H1 (cell line): ENCODE data around the gene SLC41A1. TPM values are rescaled to one million over a fixed set of nuclear protein-coding genes. Genes with fewer than 3 reads are reported as not detected.

Source experiments
- CTCF ChIA-PET: fragments of 300-600 bp; sonication (Branson Sonifier 250); formaldehyde crosslinking; loops from one replicate; lab custom pipeline; 2021; ENCODE audit not compliant: partially characterized antibody; lab: Charles Lee
- POLR2A ChIA-PET: fragments of 300-600 bp; sonication (Branson Sonifier 250); formaldehyde crosslinking; loops from one replicate; lab custom pipeline; 2021; ENCODE audit warnings: inconsistent platforms; ENCODE audit not compliant: partially characterized antibody; lab: Charles Lee
- DNase-seq, 2 experiments: peaks; one replicate each; pipeline versions ENCODE4 v3.0.0 to v3.0.0-alpha.2; 2010 to 2022; ENCODE audit warnings: low spot score in 2 of 2, low read depth in 1 of 2, mixed read lengths in 1 of 2
- FAIRE-seq: peaks from 2 replicates; lab custom pipeline; 2011; peaks lifted over from hg19 to GRCh38; lab: Jason Lieb, UNC
- H2AFZ ChIP-seq: 2 replicates; pipeline ENCODE4 v1.8.1; 2012; ENCODE audit warnings: low read length, inconsistent platforms
- H2AK5ac ChIP-seq: 2 replicates; pipeline ENCODE4 v1.6.1; 2013; ENCODE audit warnings: low read depth, low read length
- H2BK120ac ChIP-seq: replicated peaks from 2 replicates; pipeline ENCODE3; 2013; ENCODE audit warnings: low read depth, low read length, inconsistent platforms
- H2BK12ac ChIP-seq: 2 replicates; pipeline ENCODE4 v1.6.1; 2013; ENCODE audit warnings: low read depth, low read length
- H2BK15ac ChIP-seq: 2 replicates; pipeline ENCODE4 v1.6.1; 2013; ENCODE audit warnings: low read length
- H2BK20ac ChIP-seq: 2 replicates; pipeline ENCODE4 v1.6.1; 2013; ENCODE audit warnings: low read length
- H2BK5ac ChIP-seq: 2 replicates; pipeline ENCODE4 v1.6.1; 2013; ENCODE audit warnings: low read depth, low read length
- H3K14ac ChIP-seq: 2 replicates; pipeline ENCODE4 v1.6.1; 2013; ENCODE audit warnings: inconsistent platforms; ENCODE audit not compliant: insufficient read length
- H3K18ac ChIP-seq: 2 replicates; pipeline ENCODE4 v1.6.1; 2013; ENCODE audit warnings: low read length; ENCODE audit errors: extremely low read depth
- H3K23ac ChIP-seq: 2 replicates; pipeline ENCODE4 v1.6.1; 2013; ENCODE audit warnings: inconsistent platforms; ENCODE audit not compliant: insufficient read length
- H3K23me2 ChIP-seq: 2 replicates; pipeline ENCODE4 v1.6.1; 2013; ENCODE audit warnings: low read depth, low read length
- H3K27ac ChIP-seq: 2 replicates; pipeline ENCODE4 v1.6.1; 2011; ENCODE audit warnings: low read depth, low read length, inconsistent platforms
- H3K27me3 ChIP-seq, 4 experiments: replicated peaks in 1 of 4; 1 replicate in 1 of 4; 2 replicates in 3 of 4; pipeline versions ENCODE4 v1.6.1 to v1.8.1; 2011 to 2013; ENCODE audit warnings: low read length in 3 of 4, mild to moderate bottlenecking in 3 of 4, inconsistent platforms in 2 of 4, mixed read lengths in 2 of 4, moderate library complexity in 1 of 4; ENCODE audit not compliant: control insufficient read depth in 3 of 4, insufficient read depth in 3 of 4; ENCODE audit errors: extremely low read depth in 1 of 4
- H3K36me3 ChIP-seq, 4 experiments: 2 replicates each; pipeline versions ENCODE4 v1.6.1 to v1.8.1; 2011 to 2013; ENCODE audit warnings: mild to moderate bottlenecking in 4 of 4, low read length in 3 of 4, moderate library complexity in 2 of 4, control low read depth in 1 of 4, inconsistent platforms in 1 of 4; ENCODE audit not compliant: insufficient read depth in 4 of 4, control insufficient read depth in 2 of 4
- H3K4ac ChIP-seq: replicated peaks from 2 replicates; pipeline ENCODE3; 2013; ENCODE audit warnings: low read length, low read depth, mixed read lengths, inconsistent platforms; ENCODE audit not compliant: insufficient read length
- H3K4me1 ChIP-seq, 4 experiments: replicated peaks in 1 of 4; 1 replicate in 1 of 4; 2 replicates in 3 of 4; pipeline versions ENCODE4 v1.6.1 to v1.8.1; 2011 to 2013; ENCODE audit warnings: low read length in 3 of 4, inconsistent platforms in 2 of 4, mixed read lengths in 1 of 4; ENCODE audit not compliant: insufficient read depth in 4 of 4, control insufficient read depth in 3 of 4
- H3K4me2 ChIP-seq, 2 experiments: 2 replicates each; pipeline versions ENCODE4 v1.6.1 to v1.8.1; 2011 to 2013; ENCODE audit warnings: low read depth in 2 of 2, low read length in 2 of 2, control low read depth in 1 of 2, inconsistent platforms in 1 of 2, mild to moderate bottlenecking in 1 of 2; ENCODE audit not compliant: insufficient read depth in 1 of 2
- H3K4me3 ChIP-seq, 4 experiments: fragments of 200-600, 300-600 bp in 1 of 4; sonication (generic), shearing (Covaris generic), sonication (Bioruptor Twin) in 1 of 4; 2 replicates each; pipeline versions ENCODE4 v1.5.1 to v1.8.1; 2011 to 2016; ENCODE audit warnings: low read length in 4 of 4, low read depth in 3 of 4, control low read depth in 2 of 4, inconsistent platforms in 2 of 4, mild to moderate bottlenecking in 2 of 4, mixed read lengths in 1 of 4, moderate library complexity in 1 of 4; ENCODE audit not compliant: insufficient read depth in 2 of 4; ENCODE audit errors: extremely low read depth in 1 of 4
- H3K56ac ChIP-seq: replicated peaks from 2 replicates; pipeline ENCODE3; 2013; ENCODE audit warnings: low read depth, mild to moderate bottlenecking, mixed read lengths, low read length, inconsistent platforms; ENCODE audit not compliant: insufficient read length
- H3K79me1 ChIP-seq: 2 replicates; pipeline ENCODE4 v1.6.1; 2013; ENCODE audit warnings: low read depth, low read length, control low read depth
- H3K79me2 ChIP-seq, 2 experiments: 2 replicates each; pipeline versions ENCODE4 v1.6.1 to v1.8.1; 2012 to 2013; ENCODE audit warnings: low read length in 2 of 2, mild to moderate bottlenecking in 2 of 2, inconsistent platforms in 1 of 2; ENCODE audit not compliant: insufficient read depth in 2 of 2, control insufficient read depth in 1 of 2
- H3K9ac ChIP-seq, 4 experiments: replicated peaks in 1 of 4; 1 replicate in 1 of 4; 2 replicates in 3 of 4; pipeline versions ENCODE4 v1.6.1 to v1.8.1; 2011 to 2013; ENCODE audit warnings: low read depth in 3 of 4, low read length in 3 of 4, control low read depth in 2 of 4, mild to moderate bottlenecking in 2 of 4, moderate library complexity in 2 of 4, inconsistent platforms in 1 of 4; ENCODE audit errors: extremely low read depth in 1 of 4
- H3K9me3 ChIP-seq, 2 experiments: 2 replicates each; pipeline versions ENCODE4 v1.6.1 to v1.8.1; 2012 to 2013; ENCODE audit warnings: mild to moderate bottlenecking in 2 of 2, moderate library complexity in 2 of 2, control low read depth in 1 of 2, inconsistent platforms in 1 of 2, low read depth in 1 of 2, low read length in 1 of 2, mixed read lengths in 1 of 2; ENCODE audit not compliant: insufficient read depth in 2 of 2
- H4K20me1 ChIP-seq, 2 experiments: replicated peaks in 1 of 2; 2 replicates each; pipeline versions ENCODE3 to v1.8.1; 2011 to 2013; ENCODE audit warnings: inconsistent platforms in 2 of 2, low read length in 2 of 2, mild to moderate bottlenecking in 1 of 2; ENCODE audit not compliant: insufficient read depth in 2 of 2, control insufficient read depth in 1 of 2
- H4K5ac ChIP-seq: 2 replicates; pipeline ENCODE4 v1.6.1; 2013; ENCODE audit warnings: low read length, low read depth, mixed read lengths, inconsistent platforms; ENCODE audit not compliant: insufficient read length
- H4K8ac ChIP-seq: 2 replicates; pipeline ENCODE4 v1.8.0; 2013; ENCODE audit warnings: mild to moderate bottlenecking, moderate library complexity, low read length, inconsistent platforms; ENCODE audit not compliant: insufficient read depth; ENCODE audit errors: extremely low read depth
- H4K91ac ChIP-seq: replicated peaks from 2 replicates; pipeline ENCODE3; 2013; ENCODE audit warnings: low read length, mixed read lengths, inconsistent platforms; ENCODE audit not compliant: insufficient read length
- CHD1 ChIP-seq: IDR thresholded peaks from 2 replicates; pipeline ENCODE4 v1.6.1; 2012; ENCODE audit warnings: low read depth, low read length, improper control_type of control experiment
- RBBP5 ChIP-seq: IDR thresholded peaks from 2 replicates; pipeline ENCODE4 v1.7.1; 2012; ENCODE audit warnings: low read depth, mild to moderate bottlenecking, inconsistent platforms, low read length, moderate library complexity, borderline replicate concordance
- SAP30 ChIP-seq: fragments of 300-600 bp; sonication (generic); IDR thresholded peaks from 2 replicates; pipeline ENCODE4 v1.7.1; 2012; ENCODE audit warnings: low read length, moderate library complexity, mild to moderate bottlenecking, inconsistent platforms; ENCODE audit not compliant: insufficient read depth, insufficient replicate concordance
- SIN3A ChIP-seq, 2 experiments: IDR thresholded peaks in 1 of 2; conservative IDR thresholded peaks in 1 of 2; 2 replicates each; pipeline ENCODE4 v1.6.1; 2011 to 2012; ENCODE audit warnings: low read length in 2 of 2, improper control_type of control experiment in 1 of 2, low read depth in 1 of 2, mild to moderate bottlenecking in 1 of 2
- SP2 ChIP-seq: IDR thresholded peaks from 2 replicates; pipeline ENCODE4 v1.6.1; 2012; ENCODE audit warnings: mild to moderate bottlenecking, low read length, inconsistent platforms
- SP4 ChIP-seq: IDR thresholded peaks from 2 replicates; pipeline ENCODE4 v1.6.1; 2012; ENCODE audit warnings: low read length, inconsistent platforms
- TCF12 ChIP-seq: IDR thresholded peaks from 2 replicates; pipeline ENCODE4 v1.6.1; 2011; ENCODE audit warnings: low read depth, mild to moderate bottlenecking, low read length
- TEAD4 ChIP-seq: IDR thresholded peaks from 2 replicates; pipeline ENCODE4 v1.6.1; 2012; ENCODE audit warnings: low read depth, low read length, inconsistent platforms, mixed read lengths
- WGBS, 2 experiments: shearing (Covaris generic) in 1 of 2; methylation state at CpG; one replicate each; pipeline versions ENCODE4 v1.1.6 to v1.1.7; 2013 to 2015; ENCODE audit warnings: low lambda C conversion rate in 2 of 2, mixed read lengths in 2 of 2, inconsistent platforms in 1 of 2, low coverage in 1 of 2, missing lambda C conversion rate in 1 of 2; ENCODE audit not compliant: insufficient replicate concordance in 2 of 2, insufficient coverage in 1 of 2, insufficient read length in 1 of 2; ENCODE audit errors: extremely low coverage in 1 of 2, missing lambda C conversion rate in 1 of 2; 5-methylcytosine and 5-hydroxymethylcytosine counted together
- polyA plus RNA-seq, 7 experiments: library from polyadenylated mRNA; depleted of rRNA in 3 of 7; stranded (reverse) in 5 of 7; unstranded in 2 of 7; fragments of >200 nt in 5 of 7; fragments of 200-250 nt in 2 of 7; gene quantifications; 1 replicate in 5 of 7; 2 replicates in 1 of 7; 4 replicates in 1 of 7; pipeline versions ENCODE4 v1.2.1 to v1.2.3, GENCODE V29; 2011 to 2013; ENCODE audit warnings: missing spikeins in 2 of 7, mixed read lengths in 2 of 7
- total RNA-seq: library from RNA; stranded (reverse); fragmentation: NEBNext Ultra II Directional; extraction: Animal tissue kit (Norgen Biotek cat#: 25700); gene quantifications from 2 replicates; pipeline ENCODE4 v1.2.1, GENCODE V29; 2021
- TF ChIP-seq, protein P1 (sequence below): IDR thresholded peaks from 2 replicates; pipeline ENCODE4 v1.6.1; 2012; ENCODE audit warnings: low read length, inconsistent platforms

Gene SLC41A1
- total and polyA plus RNA-seq, 2 of the 8 experiments (the other 6 are each of a cell fraction or from before 2014, with no cell fraction given): 41.2 to 42.3 TPM

- 91% methylated on average over 4 of the region's 4 CpGs; no CpG with 5 or more reads in 1 of the 2 experiments for WGBS, 2 experiments
- no peaks in the 10 kb centered on the region for H3K79me1 ChIP-seq
- H3K14ac ChIP-seq: no peak overlapping the region
- H3K23ac ChIP-seq: no peak overlapping the region
- H3K4me3 ChIP-seq: no peak overlapping the region
- no peak overlapping the region for H4K8ac ChIP-seq
- H3K9me3 ChIP-seq: no peaks in the 10 kb centered on the region
- H3K23me2 ChIP-seq: no peaks in the 10 kb centered on the region
- no peak overlapping the region for H2AK5ac ChIP-seq
- H3K4me1 ChIP-seq: no peaks in the 10 kb centered on the region
- ChIA-PET POLR2A (no interaction called here), CTCF (interaction anchor here (1.6 to 3.3 kb wide), 2 partner anchors 11 to 43 kb away, joined by 4 to 12 read pairs; no protein-coding TSS in a partner anchor)
- no peak overlapping the region for H2BK12ac ChIP-seq
- H3K27ac ChIP-seq: no peak overlapping the region
- no peaks in the 10 kb centered on the region; a peak in 1 of 7 replicates for H3K27me3 ChIP-seq
- no peak overlapping the region for H3K9ac ChIP-seq
- H3K36me3 ChIP-seq: no peaks in the 10 kb centered on the region
- H4K91ac ChIP-seq: no peak overlapping the region
- no peak overlapping the region for H3K18ac ChIP-seq
- no peak overlapping the region for H3K4me2 ChIP-seq
- H4K20me1 ChIP-seq: no peaks in the 10 kb centered on the region
- H2BK5ac ChIP-seq: no peak overlapping the region
- H3K4ac ChIP-seq: no peak overlapping the region
- DNase-seq: no peak
- FAIRE-seq: no peak
- no peaks in the 10 kb centered on the region for H3K79me2 ChIP-seq
- H3K56ac ChIP-seq: no peak overlapping the region
- no peak for TF ChIP-seq SP2
- no peak for TF ChIP-seq SP4
- no peak for TF ChIP-seq SIN3A (conservative IDR thresholded peaks at IDR 0.05 in 1 of 2, IDR thresholded peaks at IDR 0.05 in 1 of 2; ENCODE audit: low read depth in 1 of 2, low read length in 2 of 2)
- no peak for TF ChIP-seq RBBP5
- TF ChIP-seq, protein P1, sequence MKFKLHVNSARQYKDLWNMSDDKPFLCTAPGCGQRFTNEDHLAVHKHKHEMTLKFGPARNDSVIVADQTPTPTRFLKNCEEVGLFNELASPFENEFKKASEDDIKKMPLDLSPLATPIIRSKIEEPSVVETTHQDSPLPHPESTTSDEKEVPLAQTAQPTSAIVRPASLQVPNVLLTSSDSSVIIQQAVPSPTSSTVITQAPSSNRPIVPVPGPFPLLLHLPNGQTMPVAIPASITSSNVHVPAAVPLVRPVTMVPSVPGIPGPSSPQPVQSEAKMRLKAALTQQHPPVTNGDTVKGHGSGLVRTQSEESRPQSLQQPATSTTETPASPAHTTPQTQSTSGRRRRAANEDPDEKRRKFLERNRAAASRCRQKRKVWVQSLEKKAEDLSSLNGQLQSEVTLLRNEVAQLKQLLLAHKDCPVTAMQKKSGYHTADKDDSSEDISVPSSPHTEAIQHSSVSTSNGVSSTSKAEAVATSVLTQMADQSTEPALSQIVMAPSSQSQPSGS: no peak
- TF ChIP-seq CHD1: no peak
- TF ChIP-seq TEAD4: no peak
- TF ChIP-seq SAP30: no peak
- TF ChIP-seq TCF12: no peak
- H4K5ac ChIP-seq: no peak overlapping the region
- no peak overlapping the region for H2BK120ac ChIP-seq
- H2BK15ac ChIP-seq: no peak overlapping the region
- H2BK20ac ChIP-seq: no peak overlapping the region
- H2AFZ ChIP-seq: no peak overlapping the region
Observed at GRCh38 chr1:205834751-205835150, 21.8 kb upstream of the SLC41A1 start.
